Lower leg skin (tissue), 4 donors: ENCODE results near the gene RASA3. TPM values are rescaled to one million over a fixed set of nuclear protein-coding genes. Genes with fewer than 3 reads are reported as not detected.

Experiments
- DNase-seq, 2 donors: peaks; one replicate each; pipeline ENCODE4 v3.0.0-alpha.2; 2019; ENCODE audit warnings: low spot score in 2 of 2
- H3K4me3 ChIP-seq: fragments of 200-600 bp; sonication (generic); 2 replicates; pipeline ENCODE4 v1.5.1; 2017; ENCODE audit warnings: mild to moderate bottlenecking, low read depth; ENCODE audit not compliant: poor library complexity, severe bottlenecking
- POLR2A ChIP-seq, 2 donors: fragments of 450-650 bp; IDR thresholded peaks; one replicate each; pipeline ENCODE4 v1.6.1; 2016 to 2017; ENCODE audit warnings: antibody characterized with exemption in 2 of 2, mild to moderate bottlenecking in 1 of 2, moderate library complexity in 1 of 2
- WGBS, 2 donors: methylation state at CpG; one replicate each; pipeline ENCODE4 v1.1.5; 2018; 5-methylcytosine and 5-hydroxymethylcytosine counted together
- intact Hi-C: fragments of 100-400 bp; cut with DNase I; formaldehyde crosslinking; loops from one replicate; pipeline ENCODE4 v1.15.0; 2023; ENCODE audit warnings: low total_unique reads
- total RNA-seq, 4 donors: library from RNA; depleted of rRNA; stranded (reverse); fragments of >200 nt; gene quantifications; one replicate each; pipeline ENCODE4 v1.1.0, GENCODE V29; 2016
- TF ChIP-seq, protein P1 (sequence below), 3 donors: fragments of 450-650 bp; IDR thresholded peaks; one replicate each; pipeline ENCODE4 v1.5.1; 2016; ENCODE audit warnings: antibody characterized with exemption in 3 of 3, mild to moderate bottlenecking in 3 of 3, moderate library complexity in 2 of 3

RASA3 gene
- total RNA-seq, 4 donors from 2014 or later: 12.9 to 30.5 (median 24.2) TPM

DNA sequence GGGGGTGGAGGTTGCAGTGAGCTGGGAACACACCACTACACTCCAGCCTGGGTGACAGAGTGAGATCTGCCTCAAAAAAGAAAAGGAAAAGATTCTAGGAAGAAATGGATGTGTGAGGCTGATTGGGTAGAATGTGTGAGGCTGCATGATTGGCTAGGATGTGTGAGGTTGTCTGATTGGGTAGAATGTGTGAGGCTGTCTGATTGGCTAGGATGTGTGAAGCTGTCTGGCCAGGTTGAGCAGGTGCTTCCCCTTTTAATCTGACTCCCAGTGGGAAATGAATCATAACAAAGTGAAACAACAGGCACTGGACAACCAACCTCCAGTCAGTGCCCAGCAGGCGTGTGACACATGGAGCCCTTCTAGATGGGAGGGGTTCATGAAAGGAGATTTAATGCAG is 173.2 kb downstream of the RASA3 start:
- H3K4me3 ChIP-seq: no peak overlapping the region
- no peak for DNase-seq
- TF ChIP-seq POLR2A (IDR thresholded peaks at IDR 0.05): no peak
- TF ChIP-seq, protein P1, sequence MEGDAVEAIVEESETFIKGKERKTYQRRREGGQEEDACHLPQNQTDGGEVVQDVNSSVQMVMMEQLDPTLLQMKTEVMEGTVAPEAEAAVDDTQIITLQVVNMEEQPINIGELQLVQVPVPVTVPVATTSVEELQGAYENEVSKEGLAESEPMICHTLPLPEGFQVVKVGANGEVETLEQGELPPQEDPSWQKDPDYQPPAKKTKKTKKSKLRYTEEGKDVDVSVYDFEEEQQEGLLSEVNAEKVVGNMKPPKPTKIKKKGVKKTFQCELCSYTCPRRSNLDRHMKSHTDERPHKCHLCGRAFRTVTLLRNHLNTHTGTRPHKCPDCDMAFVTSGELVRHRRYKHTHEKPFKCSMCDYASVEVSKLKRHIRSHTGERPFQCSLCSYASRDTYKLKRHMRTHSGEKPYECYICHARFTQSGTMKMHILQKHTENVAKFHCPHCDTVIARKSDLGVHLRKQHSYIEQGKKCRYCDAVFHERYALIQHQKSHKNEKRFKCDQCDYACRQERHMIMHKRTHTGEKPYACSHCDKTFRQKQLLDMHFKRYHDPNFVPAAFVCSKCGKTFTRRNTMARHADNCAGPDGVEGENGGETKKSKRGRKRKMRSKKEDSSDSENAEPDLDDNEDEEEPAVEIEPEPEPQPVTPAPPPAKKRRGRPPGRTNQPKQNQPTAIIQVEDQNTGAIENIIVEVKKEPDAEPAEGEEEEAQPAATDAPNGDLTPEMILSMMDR (IDR thresholded peaks at IDR 0.05): no peak
- WGBS, 2 donors: 73 to 89% methylated on average over 1 of the region's 1 CpG
- intact Hi-C loops: no loop called here

DNA sequence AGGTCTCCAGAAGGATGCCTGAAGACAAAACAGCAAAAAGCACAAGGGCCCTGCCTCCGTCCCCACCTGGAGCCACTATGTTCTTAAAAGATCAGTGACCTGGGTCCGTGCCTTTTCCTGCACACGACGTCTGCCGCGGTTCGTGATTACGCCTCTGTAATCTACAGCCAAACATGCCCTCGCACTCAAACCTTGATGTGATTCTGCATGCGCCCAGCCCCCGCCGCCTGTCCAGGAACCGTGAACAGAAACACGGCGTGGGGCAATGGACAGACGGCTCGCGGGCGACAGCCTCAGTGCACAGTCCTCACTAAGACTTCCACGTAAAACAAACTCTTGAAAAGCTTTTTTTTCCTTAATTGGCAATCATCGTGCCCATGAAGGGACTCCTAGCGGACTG is 174.1 kb downstream of the RASA3 start:
- DNase-seq: no peak
- WGBS, 2 donors: 93 to 95% methylated on average over 22 of the region's 22 CpGs
- intact Hi-C loops: no loop called here

DNA sequence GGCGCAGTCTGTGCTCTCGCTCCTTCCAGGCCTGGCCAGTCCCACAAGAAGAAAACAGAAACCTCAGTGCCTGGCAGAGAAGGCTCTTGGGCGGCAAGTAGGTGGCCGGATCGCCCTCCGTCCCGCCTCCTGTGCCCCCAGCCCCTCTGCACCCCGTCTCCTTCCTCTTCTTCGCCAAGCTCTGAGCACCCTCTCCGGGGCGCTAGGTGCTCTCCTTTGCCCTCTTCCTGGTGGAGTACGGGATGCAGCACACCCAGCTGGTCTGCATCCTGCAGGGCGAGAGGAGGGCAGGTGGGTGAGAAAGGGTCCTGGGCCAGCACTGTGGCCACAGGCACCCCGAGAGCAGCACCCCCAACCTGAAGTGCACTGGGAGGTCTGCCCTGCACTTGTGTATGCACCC is 175.9 kb downstream of the RASA3 start:
- no peak for DNase-seq
- intact Hi-C loops: no loop called here
- 90 to 94% methylated on average over 14 of the region's 14 CpGs for WGBS, 2 donors
- H3K4me3 ChIP-seq: no peak overlapping the region
- TF ChIP-seq, protein P1 (IDR thresholded peaks at IDR 0.05): no peak
- TF ChIP-seq POLR2A (IDR thresholded peaks at IDR 0.05): no peak

More for the DNA sequence above, 174.1 kb downstream of the RASA3 start:
- TF ChIP-seq POLR2A (IDR thresholded peaks at IDR 0.05): no peak
- no peak overlapping the region for H3K4me3 ChIP-seq

DNA sequence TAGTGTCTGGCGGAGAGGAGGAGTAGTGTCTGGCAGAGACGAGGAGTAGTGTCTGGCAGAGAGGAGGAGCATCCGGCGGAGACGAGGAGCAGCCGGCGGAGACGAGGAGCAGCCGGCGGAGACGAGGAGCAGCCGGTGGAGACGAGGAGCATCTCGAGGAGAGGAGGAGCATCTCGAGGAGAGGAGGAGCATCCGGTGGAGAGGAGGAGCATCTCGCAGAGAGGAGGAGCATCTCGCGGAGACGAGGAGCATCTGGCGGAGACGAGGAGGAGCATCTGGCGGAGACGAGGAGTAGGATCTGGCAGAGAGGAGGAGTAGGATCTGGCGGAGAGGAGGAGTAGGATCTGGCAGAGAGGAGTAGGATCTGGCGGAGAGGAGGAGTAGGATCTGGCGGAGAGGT is 176.7 kb downstream of the RASA3 start:
- DNase-seq: no peak
- TF ChIP-seq POLR2A (IDR thresholded peaks at IDR 0.05): no peak
- TF ChIP-seq, protein P1 (IDR thresholded peaks at IDR 0.05): no peak
- no peak overlapping the region for H3K4me3 ChIP-seq
- 88 to 92% methylated on average over 27 of the region's 27 CpGs for WGBS, 2 donors
- intact Hi-C loops: no loop called here

DNA sequence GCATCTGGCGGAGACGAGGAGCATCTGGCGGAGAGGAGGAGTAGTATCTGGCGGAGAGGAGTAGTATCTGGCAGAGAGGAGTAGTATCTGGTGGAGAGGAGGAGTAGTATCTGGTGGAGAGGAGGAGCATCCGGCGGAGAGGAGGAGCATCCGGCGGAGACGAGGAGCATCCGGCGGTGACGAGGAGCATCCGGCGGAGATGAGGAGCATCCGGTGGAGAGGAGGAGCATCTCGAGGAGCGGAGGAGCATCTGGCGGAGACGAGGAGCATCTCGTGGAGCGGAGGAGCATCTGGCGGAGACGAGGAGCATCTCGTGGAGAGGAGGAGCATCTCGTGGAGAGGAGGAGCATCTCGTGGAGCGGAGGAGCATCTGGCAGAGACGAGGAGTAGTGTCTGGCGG is 177.2 kb downstream of the RASA3 start:
- DNase-seq: no peak
- TF ChIP-seq, protein P1 (IDR thresholded peaks at IDR 0.05): no peak
- TF ChIP-seq POLR2A (IDR thresholded peaks at IDR 0.05): no peak
- WGBS, 2 donors: 81 to 94% methylated on average over 29 of the region's 29 CpGs
- intact Hi-C loops: no loop called here
- H3K4me3 ChIP-seq: no peak overlapping the region

DNA sequence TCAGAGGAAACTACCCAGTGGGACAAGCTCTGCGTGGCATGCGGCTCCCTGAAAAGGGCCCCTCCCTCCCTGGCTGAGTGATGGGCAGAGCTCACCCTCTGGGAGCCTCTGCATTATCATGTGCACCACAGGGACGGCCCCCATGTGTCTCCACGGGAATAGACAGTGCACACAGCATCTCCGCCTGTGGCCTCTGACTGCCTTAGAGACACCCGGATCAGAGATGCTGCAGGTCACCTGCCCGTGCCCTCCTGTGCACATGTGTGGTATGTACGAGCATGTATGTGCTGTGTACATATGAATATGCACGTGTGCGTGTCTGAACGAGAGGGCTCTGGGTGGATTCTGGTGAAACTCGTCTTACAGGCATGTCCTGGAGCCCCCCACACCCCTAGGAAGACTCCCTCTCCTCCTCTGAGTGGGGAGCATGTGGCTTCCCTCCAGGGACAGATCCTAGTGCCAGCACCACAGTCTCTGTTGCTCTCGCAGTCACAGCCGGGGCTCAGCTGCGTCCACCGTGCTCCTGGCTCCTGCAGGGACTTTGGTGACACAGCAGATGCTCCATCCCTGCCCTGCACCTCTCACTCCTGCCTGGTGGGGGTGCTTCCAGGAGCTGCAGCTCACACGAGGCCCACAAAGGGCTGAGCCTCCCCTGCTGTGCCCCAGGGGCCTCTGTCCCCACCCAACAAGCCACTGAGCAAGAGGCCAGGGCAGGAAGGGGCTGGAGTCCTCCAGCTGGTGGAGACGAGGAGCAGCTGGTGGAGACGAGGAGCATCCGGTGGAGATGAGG is 178.2 kb downstream of the RASA3 start:
- WGBS, 2 donors: 72 to 73% methylated on average over 15 to 19 of the region's 20 CpGs
- TF ChIP-seq POLR2A (IDR thresholded peaks at IDR 0.05): no peak
- TF ChIP-seq, protein P1 (IDR thresholded peaks at IDR 0.05): no peak
- no peak overlapping the region for H3K4me3 ChIP-seq
- no peak for DNase-seq
- intact Hi-C loops: no loop called here
